ENCODE results near the gene OSBPL5.

OSBPL5 gene

DNA sequence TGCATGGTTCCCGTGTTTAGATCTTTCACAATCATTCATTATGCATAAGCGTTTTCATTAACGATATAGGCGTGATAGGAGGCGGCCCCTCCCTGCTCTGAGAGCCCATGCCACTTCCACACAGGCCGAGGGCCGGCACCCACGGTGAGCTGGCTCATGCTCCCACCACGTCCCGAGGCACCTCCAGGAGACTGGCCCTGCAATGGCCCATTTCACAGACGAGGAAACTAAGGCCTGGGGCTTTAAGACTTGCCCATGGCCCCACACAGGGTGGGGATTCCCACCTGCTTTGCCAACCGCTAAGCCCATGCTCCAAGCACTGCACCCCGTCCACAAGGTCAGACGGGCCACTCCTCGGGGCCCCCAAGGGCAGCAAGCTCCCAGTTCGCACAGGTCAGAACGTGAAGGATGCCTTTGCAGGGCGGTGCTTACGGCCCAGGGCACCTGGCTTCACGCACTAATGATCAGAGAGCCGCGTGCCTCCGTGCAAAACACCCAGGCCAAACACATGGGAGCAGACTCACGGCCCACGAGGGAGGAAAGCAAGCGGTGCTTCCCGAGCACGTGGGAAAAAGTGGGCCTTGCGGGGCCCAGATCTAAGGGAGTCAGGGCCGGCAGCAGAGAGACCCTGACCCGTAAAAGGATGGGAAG, 8.3 kb downstream of the OSBPL5 start:
- peaks cover 2 to 10% of the 10 kb centered on the region in 2 experiments for H3K36me3 ChIP-seq (ENCODE audit: control insufficient read depth in 1 of 2, insufficient read depth in 2 of 2, low read length in 2 of 2)
- no peak overlapping the region for H3K9ac ChIP-seq (ENCODE audit: low read length)
- no peak overlapping the region for H3K4ac ChIP-seq (ENCODE audit: low read depth, low read length)
- H2AK5ac ChIP-seq (ENCODE audit: low read length) = no peak overlapping the region
- no peak overlapping the region for H2AFZ ChIP-seq (ENCODE audit: insufficient read depth, low read length, poor library complexity)
- no peak overlapping the region for H2BK120ac ChIP-seq (ENCODE audit: insufficient read depth, low read length, poor library complexity)
- no peak for DNase-seq
- peaks cover 7% of the 10 kb centered on the region for H3K79me1 ChIP-seq (ENCODE audit: low read length)
- H3K4me2 ChIP-seq (ENCODE audit: low read length) = no peak overlapping the region
- H3K14ac ChIP-seq (ENCODE audit: low read length) = no peak overlapping the region
- no peak overlapping the region for H4K91ac ChIP-seq (ENCODE audit: low read depth, low read length)
- no peak overlapping the region for H3K27ac ChIP-seq (ENCODE audit: low read depth, low read length)
- H4K12ac ChIP-seq (ENCODE audit: low read depth, low read length) = no peak overlapping the region
- H3K79me2 ChIP-seq (ENCODE audit: control insufficient read depth, insufficient read depth, low read length, poor library complexity) = peaks cover 13% of the 10 kb centered on the region
- H3K4me1 ChIP-seq (ENCODE audit: control insufficient read depth in 1 of 2, insufficient read depth in 2 of 2, low read length in 2 of 2) = peaks cover 56 to 58% of the 10 kb centered on the region in 2 experiments
- no peaks in the 10 kb centered on the region for H3K27me3 ChIP-seq (ENCODE audit: insufficient read depth, low read length)
- H3K9me3 ChIP-seq (ENCODE audit: insufficient read depth, low read depth, low read length) = no peaks in the 10 kb centered on the region
- no peak overlapping the region for H2BK5ac ChIP-seq (ENCODE audit: low read depth, low read length, poor library complexity)
- no peak overlapping the region for H4K8ac ChIP-seq (ENCODE audit: low read depth, low read length)
- no peak overlapping the region for H2BK12ac ChIP-seq (ENCODE audit: low read length)
- no CpG with 5 or more reads among the region's 31 CpGs for WGBS (ENCODE audit: extremely low coverage, insufficient coverage, insufficient read length)
- peak overlapping the region; percentile 27 for H3K18ac ChIP-seq (ENCODE audit: low read length)
- H3K4me3 ChIP-seq (ENCODE audit: low read depth, low read length) = no peak overlapping the region
- H3K23ac ChIP-seq (ENCODE audit: low read length) = no peak overlapping the region

DNA sequence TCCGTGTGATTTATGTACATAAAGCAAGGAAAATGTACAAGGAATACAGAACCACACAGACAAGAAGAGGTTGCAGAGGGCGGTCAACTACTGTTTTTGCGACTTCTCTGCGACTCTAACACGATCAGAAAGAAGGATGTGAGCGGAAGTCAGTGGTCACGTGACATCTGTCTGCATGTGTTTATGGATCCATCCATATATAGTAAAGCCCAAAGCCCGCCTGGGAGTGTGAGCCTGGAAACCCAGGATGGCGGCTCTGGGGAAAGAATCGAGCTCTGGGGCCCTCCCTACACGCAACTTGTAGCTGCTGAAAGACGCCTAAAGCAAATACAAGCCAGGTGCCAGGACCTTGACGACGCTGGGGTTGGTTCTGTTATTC, 8.8 kb downstream of the OSBPL5 start:
- no peaks in the 10 kb centered on the region for H3K27me3 ChIP-seq (ENCODE audit: insufficient read depth, low read length)
- peaks cover 12% of the 10 kb centered on the region for H3K79me2 ChIP-seq (ENCODE audit: control insufficient read depth, insufficient read depth, low read length, poor library complexity)
- peak overlapping the region; percentile 20 for H3K27ac ChIP-seq (ENCODE audit: low read depth, low read length)
- H3K23ac ChIP-seq (ENCODE audit: low read length) = no peak overlapping the region
- peak overlapping the region; percentile 18 for H4K91ac ChIP-seq (ENCODE audit: low read depth, low read length)
- DNase-seq = no peak
- H3K4me2 ChIP-seq (ENCODE audit: low read length) = peak overlapping the region; percentile 21
- no peak overlapping the region for H4K12ac ChIP-seq (ENCODE audit: low read depth, low read length)
- no peaks in the 10 kb centered on the region for H3K9me3 ChIP-seq (ENCODE audit: insufficient read depth, low read depth, low read length)
- H3K4me1 ChIP-seq (ENCODE audit: control insufficient read depth in 1 of 2, insufficient read depth in 2 of 2, low read length in 2 of 2) = peaks cover 54 to 56% of the 10 kb centered on the region in 2 experiments
- no peak overlapping the region for H3K14ac ChIP-seq (ENCODE audit: low read length)
- H3K4ac ChIP-seq (ENCODE audit: low read depth, low read length) = no peak overlapping the region
- H4K8ac ChIP-seq (ENCODE audit: low read depth, low read length) = no peak overlapping the region
- peak overlapping the region; percentile 10 for H3K18ac ChIP-seq (ENCODE audit: low read length)
- no peak overlapping the region for H2AFZ ChIP-seq (ENCODE audit: insufficient read depth, low read length, poor library complexity)
- no peak overlapping the region for H2BK120ac ChIP-seq (ENCODE audit: insufficient read depth, low read length, poor library complexity)
- no CpG with 5 or more reads among the region's 14 CpGs for WGBS (ENCODE audit: extremely low coverage, insufficient coverage, insufficient read length)
- peak overlapping the region; percentile 7 for H2BK12ac ChIP-seq (ENCODE audit: low read length)
- no peak overlapping the region for H2AK5ac ChIP-seq (ENCODE audit: low read length)
- H3K9ac ChIP-seq (ENCODE audit: low read length) = no peak overlapping the region
- H3K36me3 ChIP-seq (ENCODE audit: control insufficient read depth in 1 of 2, insufficient read depth in 2 of 2, low read length in 2 of 2) = peaks cover 3 to 14% of the 10 kb centered on the region in 2 experiments
- H3K4me3 ChIP-seq (ENCODE audit: low read depth, low read length) = no peak overlapping the region
- H3K79me1 ChIP-seq (ENCODE audit: low read length) = peaks cover 7% of the 10 kb centered on the region
- peak overlapping the region; percentile 37 for H2BK5ac ChIP-seq (ENCODE audit: low read depth, low read length, poor library complexity)

DNA sequence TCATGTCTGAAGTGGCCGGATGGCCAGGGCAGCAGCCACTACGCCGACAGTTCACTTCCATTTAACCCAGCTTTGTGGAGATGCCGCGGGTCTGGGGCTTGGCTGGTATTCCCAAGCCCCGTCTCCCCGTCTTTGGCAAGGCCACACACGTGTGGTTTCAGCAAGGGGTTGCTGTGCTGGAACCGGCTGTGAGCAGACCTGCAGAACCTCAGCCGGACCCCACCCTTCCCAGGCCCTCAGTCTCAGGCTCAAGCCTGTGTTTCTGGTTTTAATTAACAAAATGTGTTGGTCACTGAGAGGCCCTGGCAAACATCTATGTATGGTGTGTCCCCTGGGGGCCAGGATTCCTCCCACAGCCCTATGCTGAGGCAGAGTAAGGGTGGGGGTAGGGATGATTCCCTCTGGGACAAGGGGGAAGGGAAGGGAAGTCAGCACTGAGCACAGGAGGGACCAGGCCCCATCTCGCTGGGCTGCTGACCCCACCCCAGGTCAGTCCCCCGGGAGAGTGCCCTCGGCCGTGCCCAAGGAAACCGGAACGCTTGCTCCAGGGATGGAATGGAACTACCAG, 9.3 kb downstream of the OSBPL5 start:
- H2AK5ac ChIP-seq (ENCODE audit: low read length) = no peak overlapping the region
- H3K14ac ChIP-seq (ENCODE audit: low read length) = no peak overlapping the region
- no peak overlapping the region for H2AFZ ChIP-seq (ENCODE audit: insufficient read depth, low read length, poor library complexity)
- H4K91ac ChIP-seq (ENCODE audit: low read depth, low read length) = peak overlapping the region; percentile 37
- peak overlapping the region; percentile 55 for H3K18ac ChIP-seq (ENCODE audit: low read length)
- H4K8ac ChIP-seq (ENCODE audit: low read depth, low read length) = no peak overlapping the region
- peaks cover 12% of the 10 kb centered on the region for H3K79me2 ChIP-seq (ENCODE audit: control insufficient read depth, insufficient read depth, low read length, poor library complexity)
- H3K36me3 ChIP-seq (ENCODE audit: control insufficient read depth in 1 of 2, insufficient read depth in 2 of 2, low read length in 2 of 2) = peaks cover 8 to 19% of the 10 kb centered on the region in 2 experiments
- H3K27ac ChIP-seq (ENCODE audit: low read depth, low read length) = peak overlapping the region; percentile 20
- H3K9me3 ChIP-seq (ENCODE audit: insufficient read depth, low read depth, low read length) = no peaks in the 10 kb centered on the region
- no peak for DNase-seq
- H2BK5ac ChIP-seq (ENCODE audit: low read depth, low read length, poor library complexity) = peak overlapping the region; percentile 37
- H4K12ac ChIP-seq (ENCODE audit: low read depth, low read length) = no peak overlapping the region
- H3K23ac ChIP-seq (ENCODE audit: low read length) = no peak overlapping the region
- H3K4me1 ChIP-seq (ENCODE audit: control insufficient read depth in 1 of 2, insufficient read depth in 2 of 2, low read length in 2 of 2) = peaks cover 51% of the 10 kb centered on the region in 2 experiments
- no peak overlapping the region for H3K4me3 ChIP-seq (ENCODE audit: low read depth, low read length)
- H3K79me1 ChIP-seq (ENCODE audit: low read length) = peaks cover 7% of the 10 kb centered on the region
- no peak overlapping the region for H3K9ac ChIP-seq (ENCODE audit: low read length)
- H2BK12ac ChIP-seq (ENCODE audit: low read length) = peak overlapping the region; percentile 7
- H3K4ac ChIP-seq (ENCODE audit: low read depth, low read length) = no peak overlapping the region
- WGBS (ENCODE audit: extremely low coverage, insufficient coverage, insufficient read length) = no CpG with 5 or more reads among the region's 16 CpGs
- peak overlapping the region; percentile 21 for H3K4me2 ChIP-seq (ENCODE audit: low read length)
- no peak overlapping the region for H2BK120ac ChIP-seq (ENCODE audit: insufficient read depth, low read length, poor library complexity)
- no peaks in the 10 kb centered on the region for H3K27me3 ChIP-seq (ENCODE audit: insufficient read depth, low read length)

DNA sequence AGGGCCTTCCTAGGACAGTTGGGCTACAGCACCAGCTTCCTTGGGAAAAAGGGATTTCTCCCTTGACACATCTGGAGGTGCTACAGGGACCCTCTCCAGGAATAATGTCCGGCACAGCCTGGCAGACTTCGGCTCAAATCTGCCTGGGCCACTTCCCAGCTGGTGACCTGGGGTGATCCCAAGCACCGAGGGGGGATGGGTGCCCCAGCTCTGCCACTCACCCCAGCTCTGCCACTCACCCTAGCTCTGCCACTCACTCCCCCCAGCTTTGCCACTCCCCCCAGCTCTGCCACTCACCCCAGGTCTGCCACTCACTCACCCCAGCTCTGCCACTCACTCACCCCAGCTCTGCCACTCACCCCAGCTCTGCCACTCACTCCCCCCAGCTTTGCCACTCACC, 9.9 kb downstream of the OSBPL5 start:
- peaks cover 12% of the 10 kb centered on the region for H3K79me2 ChIP-seq (ENCODE audit: control insufficient read depth, insufficient read depth, low read length, poor library complexity)
- no peak overlapping the region for H2BK120ac ChIP-seq (ENCODE audit: insufficient read depth, low read length, poor library complexity)
- DNase-seq = no peak
- no peak overlapping the region for H2BK5ac ChIP-seq (ENCODE audit: low read depth, low read length, poor library complexity)
- peaks cover 9 to 20% of the 10 kb centered on the region in 2 experiments for H3K36me3 ChIP-seq (ENCODE audit: control insufficient read depth in 1 of 2, insufficient read depth in 2 of 2, low read length in 2 of 2)
- H2AFZ ChIP-seq (ENCODE audit: insufficient read depth, low read length, poor library complexity) = no peak overlapping the region
- H3K4me3 ChIP-seq (ENCODE audit: low read depth, low read length) = no peak overlapping the region
- H3K14ac ChIP-seq (ENCODE audit: low read length) = peak overlapping the region; percentile 20
- no peak overlapping the region for H3K27ac ChIP-seq (ENCODE audit: low read depth, low read length)
- H3K79me1 ChIP-seq (ENCODE audit: low read length) = peaks cover 7% of the 10 kb centered on the region
- no peak overlapping the region for H2AK5ac ChIP-seq (ENCODE audit: low read length)
- no peak overlapping the region for H3K9ac ChIP-seq (ENCODE audit: low read length)
- H3K23ac ChIP-seq (ENCODE audit: low read length) = no peak overlapping the region
- H2BK12ac ChIP-seq (ENCODE audit: low read length) = peak overlapping the region; percentile 16
- no peaks in the 10 kb centered on the region for H3K27me3 ChIP-seq (ENCODE audit: insufficient read depth, low read length)
- peak overlapping the region; percentile 37 for H4K91ac ChIP-seq (ENCODE audit: low read depth, low read length)
- peak overlapping the region; percentile 8 for H3K4ac ChIP-seq (ENCODE audit: low read depth, low read length)
- peak overlapping the region; percentile 55 for H3K18ac ChIP-seq (ENCODE audit: low read length)
- H4K12ac ChIP-seq (ENCODE audit: low read depth, low read length) = no peak overlapping the region
- H3K4me2 ChIP-seq (ENCODE audit: low read length) = no peak overlapping the region
- no peak overlapping the region for H4K8ac ChIP-seq (ENCODE audit: low read depth, low read length)
- no CpG with 5 or more reads among the region's 3 CpGs for WGBS (ENCODE audit: extremely low coverage, insufficient coverage, insufficient read length)
- H3K9me3 ChIP-seq (ENCODE audit: insufficient read depth, low read depth, low read length) = no peaks in the 10 kb centered on the region
- peaks cover 48 to 51% of the 10 kb centered on the region in 2 experiments for H3K4me1 ChIP-seq (ENCODE audit: control insufficient read depth in 1 of 2, insufficient read depth in 2 of 2, low read length in 2 of 2)
